Measurements from ENCODE around the gene POPDC2.
A peak's percentile ranks its signal among the peaks of the same experiment; 100 is the strongest.

The POPDC2 gene

DNA sequence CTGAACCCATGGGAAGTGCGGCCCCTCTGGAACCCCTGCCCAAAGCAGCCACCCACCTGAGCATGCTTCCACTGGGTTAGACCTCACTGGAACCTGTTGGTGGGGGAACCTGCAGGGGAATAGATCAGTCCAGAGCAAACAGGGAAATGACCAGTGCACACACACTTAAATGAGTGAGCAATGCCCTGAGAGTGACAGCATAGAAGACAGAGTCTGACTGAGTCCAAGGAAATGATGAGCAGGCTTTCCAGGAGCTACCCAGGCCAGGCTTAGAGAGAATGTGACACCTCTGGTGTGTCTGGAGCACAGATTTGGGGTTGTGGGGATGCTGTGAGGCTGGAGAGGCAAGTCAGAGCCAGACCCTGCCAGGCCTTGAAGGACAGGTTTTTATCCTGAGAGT, 34.2 kb downstream of the POPDC2 start:
- Histone ChIP-seq H2BK12ac (ENCODE audit: low read length in 2 of 2) (no peak overlapping the region), H3K27ac (ENCODE audit: low read length, poor library complexity, severe bottlenecking) (no peak overlapping the region), H3K4me3 (ENCODE audit: insufficient read depth in 1 of 2, low read depth in 1 of 2, low read length in 2 of 2) (no peak overlapping the region), H3K9me3 (ENCODE audit: control insufficient read depth, low read length) (no peaks in the 10 kb centered on the region), H3K79me1 (replicated peaks; ENCODE audit: low read length, poor library complexity, severe bottlenecking) (no peaks in the 10 kb centered on the region), H3K36me3 (ENCODE audit: control insufficient read depth in 1 of 2, insufficient read depth in 2 of 2, low read depth in 1 of 2, low read length in 2 of 2) (no peaks in the 10 kb centered on the region), H4K91ac (ENCODE audit: low read length) (no peak overlapping the region), H3K4me1 (ENCODE audit: control insufficient read depth, insufficient read depth, low read depth, low read length) (peaks cover 12% of the 10 kb centered on the region), H4K8ac (ENCODE audit: low read length) (no peak overlapping the region), H2AFZ (ENCODE audit: low read depth, low read length) (no peak overlapping the region), H2AK5ac (ENCODE audit: low read length, severe bottlenecking) (no peak overlapping the region), H3K27me3 (ENCODE audit: control insufficient read depth in 1 of 2, insufficient read depth in 1 of 2, low read length in 2 of 2) (no peaks in the 10 kb centered on the region), H3K18ac (ENCODE audit: low read depth in 1 of 2, low read length in 2 of 2) (no peak overlapping the region), H2BK120ac (ENCODE audit: low read depth, low read length) (no peak overlapping the region), H2BK5ac (ENCODE audit: low read depth, low read length, poor library complexity, severe bottlenecking) (no peak overlapping the region), H3K4ac (ENCODE audit: low read depth in 1 of 2, low read length in 2 of 2) (no peak overlapping the region), H3K14ac (ENCODE audit: low read length in 2 of 2) (no peak overlapping the region), H3K23ac (ENCODE audit: low read length in 2 of 2) (no peak overlapping the region), H3K4me2 (ENCODE audit: low read length, poor library complexity, severe bottlenecking) (no peak overlapping the region), H3K9ac (ENCODE audit: low read length) (no peak overlapping the region), H2BK15ac (ENCODE audit: low read depth, poor library complexity, severe bottlenecking) (no peak overlapping the region)
- 83% methylated on average over 1 of the region's 1 CpG for WGBS
- DNase-seq: no peak

GRCh38 chr3:119625451-119626153, 34.8 kb downstream of the POPDC2 start:
- DNase-seq: no peak
- Histone ChIP-seq H3K4me2 (ENCODE audit: low read length, poor library complexity, severe bottlenecking) (no peak overlapping the region), H4K8ac (ENCODE audit: low read length) (no peak overlapping the region), H3K79me1 (replicated peaks; ENCODE audit: low read length, poor library complexity, severe bottlenecking) (no peaks in the 10 kb centered on the region), H2AFZ (ENCODE audit: low read depth, low read length) (no peak overlapping the region), H3K4ac (ENCODE audit: low read depth in 1 of 2, low read length in 2 of 2) (no peak overlapping the region), H3K23ac (ENCODE audit: low read length in 2 of 2) (no peak overlapping the region), H3K4me3 (ENCODE audit: insufficient read depth in 1 of 2, low read depth in 1 of 2, low read length in 2 of 2) (no peak overlapping the region), H2BK15ac (ENCODE audit: low read depth, poor library complexity, severe bottlenecking) (no peak overlapping the region), H3K27me3 (ENCODE audit: control insufficient read depth in 1 of 2, insufficient read depth in 1 of 2, low read length in 2 of 2) (no peaks in the 10 kb centered on the region), H3K27ac (ENCODE audit: low read length, poor library complexity, severe bottlenecking) (peak overlapping the region; percentile 15), H3K14ac (ENCODE audit: low read length in 2 of 2) (no peak overlapping the region), H3K18ac (ENCODE audit: low read depth in 1 of 2, low read length in 2 of 2) (no peak overlapping the region), H2BK5ac (ENCODE audit: low read depth, low read length, poor library complexity, severe bottlenecking) (no peak overlapping the region), H3K9ac (ENCODE audit: low read length) (no peak overlapping the region), H4K91ac (ENCODE audit: low read length) (no peak overlapping the region), H2BK12ac (ENCODE audit: low read length in 2 of 2) (no peak overlapping the region), H3K36me3 (ENCODE audit: control insufficient read depth in 1 of 2, insufficient read depth in 2 of 2, low read depth in 1 of 2, low read length in 2 of 2) (no peaks in the 10 kb centered on the region), H3K4me1 (ENCODE audit: control insufficient read depth, insufficient read depth, low read depth, low read length) (peaks cover 14% of the 10 kb centered on the region), H2BK120ac (ENCODE audit: low read depth, low read length) (no peak overlapping the region), H2AK5ac (ENCODE audit: low read length, severe bottlenecking) (no peak overlapping the region), H3K9me3 (ENCODE audit: control insufficient read depth, low read length) (no peaks in the 10 kb centered on the region)
- 56% methylated on average over 8 of the region's 8 CpGs for WGBS

GRCh38 chr3:119624002-119624720, 36.2 kb downstream of the POPDC2 start:
- no peaks in the 10 kb centered on the region for H3K79me1 ChIP-seq (replicated peaks; ENCODE audit: low read length, poor library complexity, severe bottlenecking)
- no peak overlapping the region for H4K8ac ChIP-seq (ENCODE audit: low read length)
- H3K27me3 ChIP-seq (ENCODE audit: control insufficient read depth in 1 of 2, insufficient read depth in 1 of 2, low read length in 2 of 2): no peaks in the 10 kb centered on the region
- no peak overlapping the region for H3K27ac ChIP-seq (ENCODE audit: low read length, poor library complexity, severe bottlenecking)
- no peak overlapping the region for H3K14ac ChIP-seq (ENCODE audit: low read length in 2 of 2)
- no peak overlapping the region for H2BK5ac ChIP-seq (ENCODE audit: low read depth, low read length, poor library complexity, severe bottlenecking)
- H4K91ac ChIP-seq (ENCODE audit: low read length): no peak overlapping the region
- H3K9ac ChIP-seq (ENCODE audit: low read length): no peak overlapping the region
- H2BK15ac ChIP-seq (ENCODE audit: low read depth, poor library complexity, severe bottlenecking): no peak overlapping the region
- H2BK120ac ChIP-seq (ENCODE audit: low read depth, low read length): no peak overlapping the region
- whole genome bisulfite sequencing: 92% methylated on average over 9 of the region's 9 CpGs
- peaks cover 11% of the 10 kb centered on the region for H3K4me1 ChIP-seq (ENCODE audit: control insufficient read depth, insufficient read depth, low read depth, low read length)
- H2AFZ ChIP-seq (ENCODE audit: low read depth, low read length): no peak overlapping the region
- H2AK5ac ChIP-seq (ENCODE audit: low read length, severe bottlenecking): no peak overlapping the region
- H3K4ac ChIP-seq (ENCODE audit: low read depth in 1 of 2, low read length in 2 of 2): no peak overlapping the region
- no peak overlapping the region for H3K4me2 ChIP-seq (ENCODE audit: low read length, poor library complexity, severe bottlenecking)
- DNase-seq: no peak
- H2BK12ac ChIP-seq (ENCODE audit: low read length in 2 of 2): no peak overlapping the region
- H3K4me3 ChIP-seq (ENCODE audit: insufficient read depth in 1 of 2, low read depth in 1 of 2, low read length in 2 of 2): no peak overlapping the region
- H3K9me3 ChIP-seq (ENCODE audit: control insufficient read depth, low read length): no peaks in the 10 kb centered on the region
- H3K23ac ChIP-seq (ENCODE audit: low read length in 2 of 2): no peak overlapping the region
- H3K18ac ChIP-seq (ENCODE audit: low read depth in 1 of 2, low read length in 2 of 2): no peak overlapping the region
- no peaks in the 10 kb centered on the region for H3K36me3 ChIP-seq (ENCODE audit: control insufficient read depth in 1 of 2, insufficient read depth in 2 of 2, low read depth in 1 of 2, low read length in 2 of 2)

- no peak overlapping the region for H3K4me3 ChIP-seq (ENCODE audit: insufficient read depth in 1 of 2, low read depth in 1 of 2, low read length in 2 of 2)
- no peak overlapping the region for H3K27ac ChIP-seq (ENCODE audit: low read length, poor library complexity, severe bottlenecking)
These were observed 39.5 kb downstream of the POPDC2 start for GRCh38 chr3:119620899-119621298.

More at GRCh38 chr3:119620899-119621298, 39.5 kb downstream of the POPDC2 start:
- Histone ChIP-seq H3K14ac (ENCODE audit: low read length in 2 of 2) (no peak overlapping the region), H2AK5ac (ENCODE audit: low read length, severe bottlenecking) (no peak overlapping the region), H3K4me1 (ENCODE audit: control insufficient read depth, insufficient read depth, low read depth, low read length) (peaks cover 10% of the 10 kb centered on the region), H3K4me2 (ENCODE audit: low read length, poor library complexity, severe bottlenecking) (no peak overlapping the region), H2BK120ac (ENCODE audit: low read depth, low read length) (no peak overlapping the region), H3K9me3 (ENCODE audit: control insufficient read depth, low read length) (no peaks in the 10 kb centered on the region), H4K8ac (ENCODE audit: low read length) (peak overlapping the region; percentile 22), H4K91ac (ENCODE audit: low read length) (no peak overlapping the region), H2BK15ac (ENCODE audit: low read depth, poor library complexity, severe bottlenecking) (no peak overlapping the region), H3K36me3 (ENCODE audit: control insufficient read depth in 1 of 2, insufficient read depth in 2 of 2, low read depth in 1 of 2, low read length in 2 of 2) (no peaks in the 10 kb centered on the region), H3K4ac (ENCODE audit: low read depth in 1 of 2, low read length in 2 of 2) (no peak overlapping the region), H3K23ac (ENCODE audit: low read length in 2 of 2) (no peak overlapping the region), H3K27me3 (ENCODE audit: control insufficient read depth in 1 of 2, insufficient read depth in 1 of 2, low read length in 2 of 2) (no peaks in the 10 kb centered on the region), H2BK5ac (ENCODE audit: low read depth, low read length, poor library complexity, severe bottlenecking) (no peak overlapping the region), H3K18ac (ENCODE audit: low read depth in 1 of 2, low read length in 2 of 2) (no peak overlapping the region), H3K79me1 (replicated peaks; ENCODE audit: low read length, poor library complexity, severe bottlenecking) (no peaks in the 10 kb centered on the region), H3K9ac (ENCODE audit: low read length) (no peak overlapping the region), H2BK12ac (ENCODE audit: low read length in 2 of 2) (no peak overlapping the region), H2AFZ (ENCODE audit: low read depth, low read length) (no peak overlapping the region)
- no peak for DNase-seq
- WGBS: 95% methylated on average over 5 of the region's 5 CpGs

All from mesenchymal stem cell (in vitro differentiated cells and primary cell).